AG10803 (cell line): Measurements from ENCODE around the gene SLC6A18.
"Not testable (repeated sequence)": the region's sequence is repeated elsewhere in the genome, so short reads cannot be mapped to it uniquely, and the experiment has no call there.

Experiments
- DNase-seq: peaks from one replicate; pipeline ENCODE4 v3.0.0; 2010; ENCODE audit warnings: low read depth
- H3K4me3 ChIP-seq: 2 replicates; pipeline ENCODE4 v1.5.1; 2011; ENCODE audit warnings: mild to moderate bottlenecking, low read length, control low read depth
- CTCF ChIP-seq: conservative IDR thresholded peaks from 2 replicates; pipeline ENCODE4 v1.5.1; 2011; ENCODE audit warnings: mild to moderate bottlenecking, low read length, control low read depth, inconsistent platforms

SLC6A18 gene

GRCh38 chr5:1280177-1281037 lies 55.2 kb downstream of the SLC6A18 start:
- H3K4me3 ChIP-seq, result no peak overlapping the region
- no peak for TF ChIP-seq CTCF
- no peak for DNase-seq

GRCh38 chr5:1281038-1281882 lies 56.1 kb downstream of the SLC6A18 start:
- no peak for DNase-seq
- no peak overlapping the region for H3K4me3 ChIP-seq
- no peak for TF ChIP-seq CTCF

GRCh38 chr5:1282131-1282992 lies 57.2 kb downstream of the SLC6A18 start:
- no peak overlapping the region for H3K4me3 ChIP-seq
- no peak for TF ChIP-seq CTCF
- no peak for DNase-seq

- not testable (repeated sequence) for DNase-seq, H3K4me3 ChIP-seq
Measured at GRCh38 chr5:1282993-1283728, 58.0 kb downstream of the SLC6A18 start.

- not testable (repeated sequence) for H3K4me3 ChIP-seq, DNase-seq
Measured at GRCh38 chr5:1283729-1284041, 58.5 kb downstream of the SLC6A18 start.

- not testable (repeated sequence) for H3K4me3 ChIP-seq, DNase-seq
Measured at GRCh38 chr5:1284336-1284970, 59.3 kb downstream of the SLC6A18 start.

- H3K4me3 ChIP-seq, result no peak overlapping the region
- no peak for TF ChIP-seq CTCF
- no peak for DNase-seq
Measured at GRCh38 chr5:1285141-1285540, 60.0 kb downstream of the SLC6A18 start.
